B cell (primary cell): ENCODE results near the gene BBIP1. TPM values are rescaled to one million over a fixed set of nuclear protein-coding genes. Genes with fewer than 3 reads are reported as not detected.
A peak's percentile ranks its signal among the peaks of the same experiment; 100 is the strongest.

Source experiments
- ATAC-seq: fragments of 200-7000 bp; cut with Tn5 transposase; one replicate; pipeline ENCODE4 v1.10.0; 2021; ENCODE audit warnings: low read depth, mild to moderate bottlenecking, moderate number of reproducible peaks, moderate library complexity
- CTCF ChIA-PET: fragments of 350-600 bp; sonication (Branson Sonifier 250); formaldehyde crosslinking; loops from one replicate; lab custom pipeline; 2021; ENCODE audit warnings: antibody characterized with exemption, inconsistent platforms; lab: Charles Lee
- POLR2A ChIA-PET: fragments of 350-600 bp; sonication (Branson Sonifier 250); formaldehyde crosslinking; loops from one replicate; lab custom pipeline; 2021; ENCODE audit warnings: antibody characterized with exemption; lab: Charles Lee
- DNase-seq: peaks from one replicate; pipeline ENCODE4 v3.0.0; 2013
- H2AFZ ChIP-seq: 2 replicates; pipeline ENCODE4 v1.6.1; 2012; ENCODE audit warnings: mild to moderate bottlenecking, low read depth, low read length; ENCODE audit not compliant: insufficient read depth, poor library complexity, severe bottlenecking
- H3K27ac ChIP-seq, 2 donors: 1 replicate in 1 of 2; 2 replicates in 1 of 2; pipeline ENCODE4 v1.5.1; 2012 to 2013; ENCODE audit warnings: low read length in 2 of 2, mild to moderate bottlenecking in 2 of 2, moderate library complexity in 1 of 2
- H3K27me3 ChIP-seq, 4 experiments: fragments of 200-600 bp in 1 of 4; sonication (generic) in 1 of 4; replicated peaks in 1 of 4; 1 replicate in 2 of 4; 2 replicates in 2 of 4; pipeline versions ENCODE4 v1.6.1 to v1.7.0; 2013 to 2016; ENCODE audit warnings: low read length in 3 of 4, mild to moderate bottlenecking in 2 of 4, mixed read lengths in 1 of 4, moderate library complexity in 1 of 4; ENCODE audit not compliant: insufficient read depth in 4 of 4, control insufficient read depth in 3 of 4; ENCODE audit errors: control extremely low read depth in 1 of 4
- H3K36me3 ChIP-seq, 2 experiments: replicated peaks in 1 of 2; 1 replicate in 1 of 2; 2 replicates in 1 of 2; pipeline versions ENCODE4 v1.6.1 to v1.7.1; 2013; ENCODE audit warnings: low read length in 1 of 2; ENCODE audit not compliant: insufficient read depth in 2 of 2, control insufficient read depth in 1 of 2; ENCODE audit errors: control extremely low read depth in 1 of 2, extremely low read depth in 1 of 2
- H3K4me1 ChIP-seq, 2 donors: fragments of 200-600 bp in 1 of 2; sonication (generic) in 1 of 2; 1 replicate in 1 of 2; 2 replicates in 1 of 2; pipeline versions ENCODE4 v1.5.1 to v1.6.1; 2013 to 2017; ENCODE audit warnings: low read length in 2 of 2; ENCODE audit not compliant: control insufficient read depth in 2 of 2, insufficient read depth in 2 of 2
- H3K4me2 ChIP-seq: replicated peaks from 2 replicates; pipeline ENCODE3; 2012; ENCODE audit warnings: mild to moderate bottlenecking, low read depth, low read length; ENCODE audit not compliant: poor library complexity, severe bottlenecking
- H3K4me3 ChIP-seq, 5 experiments: fragments of 200-600 bp in 1 of 5; sonication (generic) in 1 of 5; 1 replicate in 3 of 5; 2 replicates in 2 of 5; pipeline versions ENCODE4 v1.5.1 to v1.7.0; 2011 to 2016; ENCODE audit warnings: low read length in 4 of 5, mild to moderate bottlenecking in 4 of 5, low read depth in 2 of 5, control low read depth in 1 of 5, moderate library complexity in 1 of 5; ENCODE audit not compliant: insufficient read depth in 1 of 5; ENCODE audit errors: control extremely low read depth in 1 of 5, extremely low read depth in 1 of 5
- H3K79me2 ChIP-seq: fragments of 200-600 bp; sonication (generic); one replicate; pipeline ENCODE4 v1.6.0; 2016; ENCODE audit warnings: low read length; ENCODE audit not compliant: control insufficient read depth, insufficient read depth
- H3K9ac ChIP-seq: fragments of 200-600 bp; sonication (generic); 2 replicates; pipeline ENCODE4 v1.6.1; 2017; ENCODE audit warnings: mild to moderate bottlenecking, low read length, moderate library complexity
- H3K9me3 ChIP-seq, 3 donors: one replicate each; pipeline versions ENCODE4 v1.6.1 to v1.7.1; 2013; ENCODE audit warnings: low read length in 2 of 3; ENCODE audit not compliant: control insufficient read depth in 2 of 3, insufficient read depth in 1 of 3; ENCODE audit errors: control extremely low read depth in 1 of 3
- H4K20me1 ChIP-seq: 2 replicates; pipeline ENCODE4 v1.6.0; 2012; ENCODE audit warnings: mild to moderate bottlenecking, low read length; ENCODE audit not compliant: insufficient read depth, control insufficient read depth, poor library complexity, severe bottlenecking
- H3K27ac Mint-ChIP-seq: one replicate; pipeline ENCODE4 v1.8.0; 2021; ENCODE audit warnings: mixed read lengths
- H3K27me3 Mint-ChIP-seq: one replicate; pipeline ENCODE4 v1.8.0; 2021; ENCODE audit warnings: mixed read lengths
- H3K4me1 Mint-ChIP-seq: one replicate; pipeline ENCODE4 v1.8.0; 2021; ENCODE audit warnings: mixed read lengths
- H3K4me3 Mint-ChIP-seq: one replicate; pipeline ENCODE4 v1.8.0; 2021; ENCODE audit warnings: mixed read lengths
- H3K9me3 Mint-ChIP-seq: one replicate; pipeline ENCODE4 v1.8.0; 2022; ENCODE audit warnings: mixed read lengths; ENCODE audit not compliant: insufficient read depth
- EZH2 ChIP-seq: IDR thresholded peaks from 2 replicates; pipeline ENCODE4 v1.6.1; 2012; ENCODE audit warnings: borderline replicate concordance, low read depth, mild to moderate bottlenecking, moderate library complexity, low read length; ENCODE audit not compliant: insufficient read depth, poor library complexity, severe bottlenecking
- WGBS: methylation state at CpG from one replicate; pipeline ENCODE4 v1.1.5; 2013; ENCODE audit warnings: missing lambda C conversion rate; ENCODE audit not compliant: insufficient coverage; 5-methylcytosine and 5-hydroxymethylcytosine counted together
- intact Hi-C: fragments of 100-400 bp; cut with micrococcal nuclease; formaldehyde crosslinking; loops from one replicate; pipeline ENCODE4 v1.10.0; 2022
- polyA plus RNA-seq: library from polyadenylated mRNA; depleted of rRNA; stranded (reverse); fragments of >200 nt; gene quantifications from 2 replicates; pipeline ENCODE4 v1.2.3, GENCODE V29; 2012
- total RNA-seq, 2 donors: library from RNA; stranded (reverse); fragments of 120-200 nt in 1 of 2; gene quantifications; 1 replicate in 1 of 2; 2 replicates in 1 of 2; pipeline versions ENCODE4 v1.2.3 to v1.2.4, GENCODE V29; 2013 to 2022
- TF ChIP-seq, protein P1 (sequence below): fragments of 200-600 bp; IDR thresholded peaks from one replicate; pipeline ENCODE4 v1.8.0; 2022; ENCODE audit warnings: antibody characterized with exemption, mild to moderate bottlenecking

BBIP1 gene
- total and polyA plus RNA-seq, 2 donors (not counting 1 experiment from before 2014, with no cell fraction given): 10.6 to 46.1 TPM

GRCh38 chr10:110876000-110876399, 43.0 kb downstream of the BBIP1 start:
- peak overlapping the region in 1 of 2 donors; percentile 62 for H3K27ac ChIP-seq
- TF ChIP-seq, protein P1, sequence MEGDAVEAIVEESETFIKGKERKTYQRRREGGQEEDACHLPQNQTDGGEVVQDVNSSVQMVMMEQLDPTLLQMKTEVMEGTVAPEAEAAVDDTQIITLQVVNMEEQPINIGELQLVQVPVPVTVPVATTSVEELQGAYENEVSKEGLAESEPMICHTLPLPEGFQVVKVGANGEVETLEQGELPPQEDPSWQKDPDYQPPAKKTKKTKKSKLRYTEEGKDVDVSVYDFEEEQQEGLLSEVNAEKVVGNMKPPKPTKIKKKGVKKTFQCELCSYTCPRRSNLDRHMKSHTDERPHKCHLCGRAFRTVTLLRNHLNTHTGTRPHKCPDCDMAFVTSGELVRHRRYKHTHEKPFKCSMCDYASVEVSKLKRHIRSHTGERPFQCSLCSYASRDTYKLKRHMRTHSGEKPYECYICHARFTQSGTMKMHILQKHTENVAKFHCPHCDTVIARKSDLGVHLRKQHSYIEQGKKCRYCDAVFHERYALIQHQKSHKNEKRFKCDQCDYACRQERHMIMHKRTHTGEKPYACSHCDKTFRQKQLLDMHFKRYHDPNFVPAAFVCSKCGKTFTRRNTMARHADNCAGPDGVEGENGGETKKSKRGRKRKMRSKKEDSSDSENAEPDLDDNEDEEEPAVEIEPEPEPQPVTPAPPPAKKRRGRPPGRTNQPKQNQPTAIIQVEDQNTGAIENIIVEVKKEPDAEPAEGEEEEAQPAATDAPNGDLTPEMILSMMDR: no peak
- TF ChIP-seq EZH2: no peak
- no peaks in the 10 kb centered on the region for H3K27me3 ChIP-seq
- no peak overlapping the region for H3K4me3 ChIP-seq
- WGBS: 60% methylated on average over 1 of the region's 2 CpGs
- DNase-seq: no peak
- POLR2A ChIA-PET: no interaction called here
- Mint-ChIP-seq H3K27me3 (no peaks in the 10 kb centered on the region), H3K27ac (peak overlapping the region; percentile 6), H3K4me1 (peaks cover 40% of the 10 kb centered on the region), H3K9me3 (no peaks in the 10 kb centered on the region), H3K4me3 (no peak overlapping the region)
- H3K79me2 ChIP-seq: peaks cover 79% of the 10 kb centered on the region
- no peak for ATAC-seq
- peaks cover 16% of the 10 kb centered on the region in 2 donors for H3K4me1 ChIP-seq
- H2AFZ ChIP-seq: no peak overlapping the region
- no peaks in the 10 kb centered on the region for H3K9me3 ChIP-seq
- no peak overlapping the region for H3K4me2 ChIP-seq
- H3K9ac ChIP-seq: no peak overlapping the region
- H4K20me1 ChIP-seq: peaks cover 25% of the 10 kb centered on the region
- CTCF ChIA-PET: interaction anchor here (1.0 to 10.5 kb wide), 8 partner anchors 10 to 130 kb away, joined by 4 to 93 read pairs (median 6); no protein-coding TSS in a partner anchor
- peaks cover 0 to 47% of the 10 kb centered on the region in 2 experiments for H3K36me3 ChIP-seq
- intact Hi-C loops: no loop called here

GRCh38 chr10:110873951-110874350, 45.0 kb downstream of the BBIP1 start:
- Histone ChIP-seq H3K9ac (peak overlapping the region; percentile 88), H2AFZ (no peak overlapping the region), H3K79me2 (peaks cover 88% of the 10 kb centered on the region)

More at GRCh38 chr10:110873951-110874350, 45.0 kb downstream of the BBIP1 start:
- CTCF ChIA-PET: interaction anchor here (1.8 to 2.3 kb wide), 4 partner anchors 20 to 128 kb away, joined by 6 to 56 read pairs (median 8); no protein-coding TSS in a partner anchor
- H3K9me3 ChIP-seq: no peaks in the 10 kb centered on the region
- TF ChIP-seq, protein P1: no peak
- no peak for TF ChIP-seq EZH2
- no peaks in the 10 kb centered on the region for H3K27me3 ChIP-seq
- Mint-ChIP-seq H3K27me3 (no peaks in the 10 kb centered on the region), H3K4me1 (peaks cover 55% of the 10 kb centered on the region), H3K27ac (peak overlapping the region; percentile 80), H3K4me3 (peak overlapping the region; percentile 89), H3K9me3 (no peaks in the 10 kb centered on the region)
- H3K4me3 ChIP-seq: peak overlapping the region; percentile 82 to 94 (median 85)
- H3K4me1 ChIP-seq: peaks cover 37% of the 10 kb centered on the region in 2 donors
- intact Hi-C loops: loop anchor here (1.0 to 5.0 kb wide), 4 partner anchors 19 to 307 kb away; partner anchors contain the start of genes BBIP1, SHOC2 and SMC3
- peak overlapping the region; percentile 89 to 94 for H3K27ac ChIP-seq
- H3K36me3 ChIP-seq: peaks cover 0 to 27% of the 10 kb centered on the region in 2 experiments
- H3K4me2 ChIP-seq: peak overlapping the region; percentile 87
- ATAC-seq (no peak), DNase-seq (no peak)
- POLR2A ChIA-PET: no interaction called here
- no CpG with 5 or more reads among the region's 2 CpGs for WGBS
- H4K20me1 ChIP-seq: peaks cover 11% of the 10 kb centered on the region
